ENCODE data around the gene UBQLN2. TPM values are rescaled to one million over a fixed set of nuclear protein-coding genes. Genes with fewer than 3 reads are reported as not detected.
"Not testable (repeated sequence)": the region's sequence is repeated elsewhere in the genome, so short reads cannot be mapped to it uniquely, and the experiment has no call there.

Gene UBQLN2
- total RNA-seq (10 to 100 TPM; 25.4 to 30.5 (median 27.0) TPM), polyA plus RNA-seq (10 to 100 TPM in 1 of 3 donors, 1 to 10 TPM in 2; 8.2 to 11.9 (median 9.9) TPM)
- long read RNA-seq, donor 1, full-length matches to known transcripts, result 57 of 57 reads
- long read RNA-seq, donor 1, partial matches to known transcripts, result 0 of 57 reads
- long read RNA-seq, donor 1, other reads (novel, unspliced or antisense), result 0 of 57 reads
- long read RNA-seq, donor 2, full-length matches to known transcripts, result 44 of 44 reads
- long read RNA-seq, donor 2, partial matches to known transcripts, result 0 of 44 reads
- long read RNA-seq, donor 2, other reads (novel, unspliced or antisense), result 0 of 44 reads

GRCh38 chrX:56563231-56564161 is at the start of gene UBQLN2:
Gene UBQLN2, plus strand, starts transcription at chrX:56563627. Its CDS starts 247 bp downstream, at chrX:56563874.
- DNase-seq, result peak; percentile 93
- Histone ChIP-seq H3K27ac (peak within 1 kb of the TSS; percentile 88 to 97 (median 94)), H3K27me3 (replicated peaks in 1 of 7) (peaks cover 0 to 7% (median 0%) of the 10 kb centered on the region in 7 donors), H3K9me3 (no peaks in the 10 kb centered on the region), H3K4me1 (peaks cover 3 to 47% (median 16%) of the 10 kb centered on the region in 6 donors), H3K36me3 (no peaks in the 10 kb centered on the region), H3K4me3 (peak within 1 kb of the TSS; percentile 40 to 69 (median 52))
- TF ChIP-seq POLR2AphosphoS5 (IDR thresholded peaks at IDR 0.05) (peak; percentile 86 to 92 (median 92)), POLR2A (IDR thresholded peaks at IDR 0.05) (peak in 2 of 3 donors; percentile 28 to 64), CTCF (IDR thresholded peaks at IDR 0.05 in 8 of 11, conservative IDR thresholded peaks at IDR 0.05 in 3 of 11) (peak in 2 of 11 experiments; percentile 2 to 14)
- WGBS, 5 donors, result 0 to 29% (median 2%) methylated on average over 34 to 70 of the region's 70 CpGs
- intact Hi-C loops (cut with DNase I; ENCODE audit: low total_unique reads), result no loop called here

GRCh38 chrX:56519642-56520041 is 43.8 kb upstream of the UBQLN2 start:
- Histone ChIP-seq H3K27ac (no peak overlapping the region), H3K4me1 (no peaks in the 10 kb centered on the region), H3K36me3 (no peaks in the 10 kb centered on the region), H3K27me3 (replicated peaks in 1 of 7) (no peaks in the 10 kb centered on the region), H3K4me3 (no peak overlapping the region), H3K9me3 (no peaks in the 10 kb centered on the region)
- no peak for TF ChIP-seq POLR2A (IDR thresholded peaks at IDR 0.05)
- TF ChIP-seq POLR2AphosphoS5 (IDR thresholded peaks at IDR 0.05), result no peak
- no peak for TF ChIP-seq CTCF (IDR thresholded peaks at IDR 0.05 in 8 of 11, conservative IDR thresholded peaks at IDR 0.05 in 3 of 11)
- no peak for DNase-seq
- 54 to 79% (median 72%) methylated on average over 2 of the region's 2 CpGs for WGBS, 5 donors
- intact Hi-C loops (cut with DNase I; ENCODE audit: low total_unique reads), result no loop called here

GRCh38 chrX:56529482-56530007 is 33.9 kb upstream of the UBQLN2 start:
- Histone ChIP-seq H3K27me3 (replicated peaks in 1 of 7) (peaks cover 0 to 26% (median 0%) of the 10 kb centered on the region in 7 donors), H3K9me3 (peaks cover 0 to 11% (median 0%) of the 10 kb centered on the region in 8 donors)
- DNase-seq; intact Hi-C loops (cut with DNase I; ENCODE audit: low total_unique reads); H3K36me3 ChIP-seq; H3K4me1 ChIP-seq; H3K27ac ChIP-seq; H3K4me3 ChIP-seq: not testable (repeated sequence)
- 38 to 93% (median 61%) methylated on average over 2 of the region's 2 CpGs for WGBS, 5 donors

GRCh38 chrX:56530011-56530410 is 33.4 kb upstream of the UBQLN2 start:
- H3K9me3 ChIP-seq, result peaks cover 0 to 11% (median 0%) of the 10 kb centered on the region in 8 donors
- no peaks in the 10 kb centered on the region for H3K36me3 ChIP-seq
- TF ChIP-seq POLR2AphosphoS5 (IDR thresholded peaks at IDR 0.05) (no peak), POLR2A (IDR thresholded peaks at IDR 0.05) (no peak), CTCF (IDR thresholded peaks at IDR 0.05 in 8 of 11, conservative IDR thresholded peaks at IDR 0.05 in 3 of 11) (no peak)
- peaks cover 0 to 26% (median 0%) of the 10 kb centered on the region in 7 donors for H3K27me3 ChIP-seq (replicated peaks in 1 of 7)
- H3K4me3 ChIP-seq, result no peak overlapping the region
- H3K4me1 ChIP-seq, result no peaks in the 10 kb centered on the region
- 22 to 74% (median 54%) methylated on average over 1 of the region's 1 CpG for WGBS, 5 donors
- DNase-seq, result no peak
- intact Hi-C loops (cut with DNase I; ENCODE audit: low total_unique reads), result no loop called here
- no peak overlapping the region for H3K27ac ChIP-seq

All from spleen (tissue), 13 donors.